Kidney capillary endothelial cell (primary cell): Measurements from ENCODE around the gene CCDC148.
"Not testable (repeated sequence)": the region's sequence is repeated elsewhere in the genome, so short reads cannot be mapped to it uniquely, and the experiment has no call there.

Experiments
- DNase-seq: peaks from one replicate; pipeline ENCODE4 v3.0.0-alpha.2; 2018; ENCODE audit warnings: low spot score

Gene CCDC148

GRCh38 chr2:158482594-158482993 lies 26.0 kb upstream of the CCDC148 start:
- no peak for DNase-seq

DNA sequence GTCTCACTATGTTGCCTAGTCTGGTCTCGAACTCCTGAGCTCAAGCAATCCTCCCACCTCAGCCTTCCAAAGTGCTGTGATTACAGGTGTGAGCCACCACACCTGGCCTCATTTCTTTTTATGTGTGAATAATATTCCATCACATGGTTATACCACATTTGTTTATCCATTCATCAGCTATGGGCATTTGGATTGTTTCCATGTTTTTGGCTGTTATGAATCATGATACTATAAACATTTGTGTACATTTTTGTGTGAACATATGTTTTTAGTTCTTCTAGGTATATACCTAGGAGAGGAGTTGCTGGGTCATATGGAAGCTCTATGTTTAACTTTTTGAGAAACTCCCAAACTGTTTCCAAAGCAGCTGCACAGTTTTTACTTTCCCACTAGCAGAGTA lies 24.6 kb upstream of the CCDC148 start:
- no peak for DNase-seq

DNA sequence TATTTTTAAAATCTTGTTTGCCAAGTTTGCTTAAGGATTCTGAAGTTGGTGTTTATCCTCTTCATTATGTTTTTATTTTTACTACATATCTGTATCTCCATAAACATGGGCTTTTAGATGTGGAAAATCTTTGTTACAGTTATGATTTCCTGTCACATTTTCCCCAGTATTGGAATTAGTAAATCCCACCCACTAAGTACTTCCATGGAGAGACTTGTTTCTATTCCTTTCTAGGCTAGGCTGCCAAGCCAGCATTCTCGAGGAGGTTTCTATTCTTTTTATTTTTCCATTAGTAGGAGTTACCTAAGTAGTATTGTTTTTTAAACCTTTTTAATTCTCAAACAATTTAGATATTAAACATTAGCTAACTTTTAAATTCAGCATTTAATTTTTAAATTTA lies 22.3 kb upstream of the CCDC148 start:
- DNase-seq = no peak

GRCh38 chr2:158478237-158478636 lies 21.7 kb upstream of the CCDC148 start:
- DNase-seq = no peak

GRCh38 chr2:158477202-158477601 lies 20.6 kb upstream of the CCDC148 start:
- no peak for DNase-seq

DNA sequence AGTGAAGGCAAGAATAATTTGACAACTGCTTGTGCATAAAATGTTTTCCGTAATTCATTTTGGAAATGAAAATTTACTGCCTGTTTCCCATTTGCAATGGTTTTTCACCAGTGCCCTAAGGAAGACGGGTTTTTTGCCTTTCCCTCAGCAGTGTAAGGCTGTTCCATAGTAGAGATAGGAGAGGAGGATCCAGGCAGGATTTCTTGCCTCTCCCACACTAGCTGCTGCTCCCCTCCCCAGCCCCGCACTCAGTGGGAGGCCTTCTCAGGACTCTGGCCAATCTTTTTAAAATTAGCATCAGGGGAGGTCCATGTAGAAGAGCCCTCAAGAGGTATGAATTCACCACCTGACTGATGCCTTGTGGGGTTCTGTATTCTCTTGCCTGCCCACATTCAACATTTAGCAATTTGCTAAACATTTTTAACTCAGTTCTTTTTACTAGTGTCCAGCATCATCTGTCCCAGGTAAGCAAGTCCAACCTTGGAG lies 18.0 kb upstream of the CCDC148 start:
- not testable (repeated sequence) for DNase-seq

GRCh38 chr2:158473719-158474392 lies 17.3 kb upstream of the CCDC148 start:
- no peak for DNase-seq

DNA sequence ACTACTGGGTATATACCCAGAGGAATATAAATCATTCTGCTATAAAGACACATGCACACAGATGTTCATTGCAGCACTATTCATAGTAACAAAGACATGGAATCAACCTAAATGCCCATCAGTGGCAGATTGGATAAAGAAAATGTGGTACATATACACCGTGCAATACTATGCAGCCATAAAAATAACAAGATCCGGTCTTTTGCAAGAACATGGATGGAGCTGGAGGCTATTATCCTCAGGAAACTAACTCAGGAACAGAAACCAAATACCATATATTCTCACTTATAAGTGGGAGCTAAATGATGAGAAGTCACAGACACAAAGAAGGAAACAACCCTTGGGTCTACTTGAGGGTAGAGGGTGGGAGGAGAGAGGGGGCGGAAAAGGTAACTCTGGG lies 16.7 kb upstream of the CCDC148 start:
- not testable (repeated sequence) for DNase-seq

- DNase-seq = not testable (repeated sequence)
Observed at GRCh38 chr2:158472829-158473228, 16.3 kb upstream of the CCDC148 start.

- no peak for DNase-seq
Observed at GRCh38 chr2:158467248-158467647, 10.7 kb upstream of the CCDC148 start.

DNA sequence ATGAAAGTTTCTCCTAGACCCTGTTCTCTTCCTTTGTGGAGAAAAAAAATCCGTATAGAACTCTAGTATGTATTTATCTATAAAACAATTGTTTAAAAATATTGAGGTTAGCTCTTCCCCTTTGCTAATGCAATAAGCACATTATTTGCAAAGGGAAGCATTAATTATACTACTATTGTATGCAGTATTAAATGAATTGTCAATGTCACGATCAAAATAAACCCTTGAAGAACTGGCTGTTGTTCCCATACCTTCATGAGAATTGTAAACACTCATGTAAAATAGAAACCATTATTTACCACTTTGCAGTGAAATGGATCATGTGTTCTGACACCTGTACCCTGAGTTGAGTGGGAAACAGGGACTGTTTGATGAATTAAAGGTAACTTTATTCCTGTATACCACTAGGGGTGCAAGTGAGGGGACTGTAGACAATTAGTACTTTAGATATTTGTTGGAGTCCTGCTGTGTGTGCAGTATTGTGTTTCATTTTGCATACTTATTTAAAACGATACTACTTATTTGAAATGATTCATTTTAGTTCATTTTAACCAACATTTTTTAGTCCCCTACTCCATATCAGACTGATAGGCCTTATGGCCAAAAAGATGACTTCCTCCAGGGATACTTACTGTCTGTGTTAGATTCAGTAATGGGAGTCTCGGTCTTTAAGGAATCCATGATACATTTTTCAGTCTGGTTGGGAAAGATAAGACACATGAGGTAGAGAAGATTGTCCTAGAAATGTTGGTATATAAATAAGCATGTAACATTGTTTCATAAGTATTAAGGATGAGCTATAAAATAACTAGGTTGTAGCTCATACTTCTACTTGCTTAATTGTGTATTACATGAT lies 8.1 kb upstream of the CCDC148 start:
- DNase-seq = peak; percentile 30

DNA sequence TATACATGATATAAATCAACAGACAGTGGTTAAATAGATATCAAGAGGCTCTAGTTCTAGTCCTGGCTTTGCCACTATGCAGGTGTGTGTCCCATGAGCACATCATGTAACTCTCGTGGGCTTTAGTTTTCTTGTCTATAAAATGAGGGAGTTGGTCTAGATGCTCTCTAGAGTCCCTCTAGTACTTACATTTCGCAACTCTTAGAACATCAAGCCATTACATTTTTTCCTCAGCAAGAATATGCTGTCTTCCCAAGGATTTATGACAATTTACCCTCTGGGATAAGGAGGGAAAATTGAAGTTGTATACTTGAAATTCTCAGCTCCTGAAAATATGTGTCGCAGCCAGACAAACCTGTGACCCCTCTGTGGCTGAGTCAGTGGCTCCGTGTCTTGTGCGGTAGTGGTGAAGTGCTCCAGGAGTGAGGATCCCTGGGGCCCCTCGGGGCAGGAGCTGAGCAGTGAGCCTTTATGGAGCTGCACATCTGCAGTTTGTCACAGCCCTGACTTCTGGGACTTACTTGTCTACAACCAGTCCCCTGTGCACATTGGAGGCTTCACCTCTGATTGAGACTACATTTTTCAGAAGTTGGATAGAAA lies 7.0 kb upstream of the CCDC148 start:
- no peak for DNase-seq

DNA sequence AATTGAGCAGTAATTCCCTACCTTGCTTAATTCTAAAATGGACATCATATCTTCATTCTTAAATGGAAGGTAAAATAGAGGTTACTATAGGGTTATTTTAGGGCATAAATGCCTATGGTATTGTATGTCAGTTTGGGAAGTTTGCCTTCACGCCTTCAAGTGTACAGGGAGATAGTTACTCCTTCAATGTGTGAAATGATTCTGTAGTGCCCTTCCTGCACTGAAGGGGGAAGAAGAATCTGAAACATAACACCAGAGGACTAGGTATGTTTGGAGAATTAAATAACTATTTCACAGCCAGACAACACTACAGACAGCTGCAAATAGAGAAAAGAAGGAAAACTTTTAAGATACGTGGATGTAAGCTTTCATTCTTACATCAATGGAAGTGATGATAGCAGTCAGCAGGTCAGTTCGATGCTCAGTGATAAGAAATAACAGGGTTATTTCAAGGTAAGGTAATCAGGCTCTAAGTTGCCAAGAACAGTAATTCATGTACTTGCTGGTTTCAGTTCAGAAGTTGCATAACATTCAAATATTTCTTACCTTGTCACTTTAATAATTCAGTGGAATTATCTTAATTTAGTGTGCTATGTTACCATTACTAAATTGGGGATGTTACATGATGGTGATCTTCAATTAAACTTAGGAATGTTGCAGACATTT lies 4.2 kb upstream of the CCDC148 start:
- no peak for DNase-seq

- DNase-seq = no peak
Observed at GRCh38 chr2:158459161-158460003, 2.8 kb upstream of the CCDC148 start.

DNA sequence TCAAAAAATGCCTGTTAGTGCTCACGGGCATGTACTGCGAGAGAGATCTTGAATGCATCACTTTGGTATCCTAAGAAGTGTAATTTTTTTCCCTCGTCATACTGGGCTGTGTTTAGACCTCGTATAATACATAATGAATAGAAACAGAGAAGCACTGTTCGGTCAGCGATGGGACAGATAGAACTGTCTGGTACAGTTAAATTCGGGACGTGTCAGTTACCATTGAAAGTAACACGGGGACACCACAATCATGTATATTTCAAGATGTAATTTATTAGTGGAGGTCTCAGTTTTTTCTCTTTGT lies 2.0 kb upstream of the CCDC148 start:
- peak; percentile 15 for DNase-seq

DNA sequence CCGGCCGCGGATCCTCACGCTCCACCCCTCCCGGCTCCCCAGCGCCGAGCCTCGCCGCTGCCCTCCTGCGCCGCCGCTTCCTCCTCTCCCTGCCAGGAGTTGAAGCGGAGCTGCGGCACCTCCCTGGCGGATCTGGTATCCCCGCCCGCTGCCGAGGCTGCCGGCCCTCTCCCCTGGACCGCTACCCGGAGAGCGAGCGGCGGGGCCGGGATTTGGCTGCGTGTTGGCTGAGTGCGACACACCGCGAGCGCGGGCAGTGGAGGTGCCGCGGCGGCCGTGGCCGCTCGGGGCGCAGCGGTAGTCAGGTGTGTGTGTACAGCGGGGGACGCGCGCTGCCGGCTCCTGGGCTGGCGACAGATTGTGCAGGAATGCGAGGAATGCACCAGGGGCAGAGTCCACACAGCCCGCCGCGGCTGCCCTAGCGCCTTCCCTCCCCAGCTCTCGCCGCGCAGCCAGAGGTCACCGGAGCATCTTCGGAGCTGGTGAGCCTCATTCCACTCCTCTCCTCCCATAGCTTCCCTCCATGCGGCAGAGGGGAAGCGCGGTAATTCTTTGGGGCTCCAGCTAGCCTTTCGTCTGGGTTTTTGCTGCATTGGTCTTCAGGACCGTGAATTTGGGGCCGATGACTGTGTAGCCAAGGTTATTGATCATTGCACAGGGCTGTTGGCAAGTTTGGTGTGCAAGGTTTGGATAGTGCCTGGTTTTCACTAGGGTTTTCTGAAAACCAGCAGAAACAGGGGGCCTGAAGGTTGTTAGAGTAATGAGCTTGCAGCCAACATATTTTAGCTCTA lies 1.5 kb upstream of the CCDC148 start:
- DNase-seq = peak; percentile 77

- DNase-seq = peak; percentile 49
Observed at GRCh38 chr2:158457092-158457825, 706 bp upstream of the CCDC148 start.

DNA sequence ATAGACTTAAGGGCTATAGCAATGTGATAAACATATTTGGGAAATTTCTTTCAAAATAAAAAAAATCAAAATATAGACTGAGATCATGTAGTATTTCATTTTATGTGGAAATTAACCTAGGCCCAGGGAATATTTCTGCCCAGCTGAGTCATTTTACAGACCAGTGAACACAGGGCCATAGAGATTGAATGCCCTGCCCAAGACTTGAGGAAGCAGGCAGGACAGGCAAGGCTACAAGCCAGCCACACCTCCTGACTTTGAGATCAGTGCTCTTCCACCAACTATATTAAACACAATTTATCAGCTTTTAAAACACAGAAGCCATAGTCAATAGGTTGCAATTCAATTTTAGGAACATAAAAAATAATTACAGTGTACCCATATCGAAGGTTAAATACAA lies 12.9 kb downstream of the CCDC148 start:
- no peak for DNase-seq

DNA sequence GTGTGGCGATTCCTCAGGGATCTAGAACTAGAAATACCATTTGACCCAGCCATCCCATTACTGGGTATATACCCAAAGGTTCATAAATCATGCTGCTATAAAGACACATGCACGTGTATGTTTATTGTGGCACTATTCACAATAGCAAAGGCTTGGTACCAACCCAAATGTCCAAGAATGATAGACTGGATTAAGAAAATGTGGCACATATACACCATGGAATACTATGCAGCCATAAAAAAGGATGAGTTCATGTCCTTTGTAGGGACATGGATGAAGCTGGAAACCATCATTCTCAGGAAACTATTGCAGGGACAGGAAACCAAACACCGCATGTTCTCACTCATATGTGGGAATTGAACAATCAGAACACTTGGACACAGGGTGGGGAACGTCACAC lies 17.5 kb downstream of the CCDC148 start:
- not testable (repeated sequence) for DNase-seq

DNA sequence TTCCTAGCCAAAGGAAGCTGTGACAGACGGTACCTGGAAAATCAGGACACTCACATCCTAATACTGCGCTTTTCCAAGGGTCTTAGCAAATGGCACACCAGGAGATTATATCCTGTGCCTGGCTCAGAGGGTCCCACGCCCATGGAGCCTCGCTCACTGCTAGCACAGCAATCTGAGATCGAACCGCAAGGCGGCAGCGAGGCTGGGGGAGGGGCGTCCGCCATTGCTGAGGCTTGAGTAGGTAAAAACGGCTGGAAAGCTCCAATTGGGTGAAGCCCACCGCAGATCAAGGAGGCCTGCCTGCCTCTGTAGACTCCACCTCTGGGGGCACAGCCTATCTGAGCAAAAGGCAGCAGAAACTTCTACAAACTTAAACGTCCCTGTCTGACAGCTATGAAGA lies 22.8 kb downstream of the CCDC148 start:
- DNase-seq = not testable (repeated sequence)
